ENCODE data around the gene LCNL1. TPM values are rescaled to one million over a fixed set of nuclear protein-coding genes. Genes with fewer than 3 reads are reported as not detected.

LCNL1 gene
- total and polyA plus RNA-seq, 10 of the 15 experiments (the other 5 are each of a cell fraction or from before 2014, with no cell fraction given) = not detected

DNA sequence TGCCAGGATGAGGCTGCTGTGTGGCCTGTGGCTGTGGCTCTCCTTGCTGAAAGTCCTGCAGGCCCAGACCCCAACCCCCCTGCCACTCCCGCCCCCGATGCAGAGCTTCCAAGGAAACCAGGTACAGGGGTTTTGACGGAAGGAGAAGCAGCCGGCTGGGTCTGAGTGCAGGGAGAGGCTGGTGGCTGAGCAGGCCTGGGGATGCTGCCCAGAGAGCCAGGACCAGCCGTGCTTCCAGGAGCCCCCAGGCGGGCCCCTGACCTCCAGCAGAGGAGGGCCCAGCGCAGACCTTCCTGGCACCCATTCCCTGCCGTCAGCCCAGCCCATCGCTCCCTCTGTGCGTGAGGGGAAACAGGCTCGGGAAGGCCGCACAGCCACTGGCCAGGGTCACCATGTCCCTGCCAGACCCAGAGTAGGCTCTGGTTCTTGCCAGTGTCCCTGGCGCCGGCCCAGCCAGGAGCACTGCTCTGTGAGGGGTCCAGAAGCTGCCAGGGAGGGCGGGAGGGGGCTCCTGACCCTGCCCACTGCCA is 30.4 kb upstream of the LCNL1 start:
- CTCF ChIA-PET = interaction anchor here (1.0 kb wide), 1 partner anchor 82 kb away, joined by 4 read pairs; no protein-coding TSS in a partner anchor
- no TSS peak for BruUV-seq (replicated peaks)
- intact Hi-C loops (cut with micrococcal nuclease; ENCODE audit: unreplicated experiment) = no loop called here
- TF ChIP-seq CHD2 (IDR thresholded peaks at IDR 0.05; ENCODE audit: borderline replicate concordance, low read depth, low read length) (no peak), SUPT20H (IDR thresholded peaks at IDR 0.05; ENCODE audit: borderline replicate concordance, control insufficient read depth, low read depth, low read length) (no peak), MXI1 (IDR thresholded peaks at IDR 0.05; ENCODE audit: low read depth, low read length) (no peak), HDGF (IDR thresholded peaks at IDR 0.05) (no peak), SRF (IDR thresholded peaks at IDR 0.05; ENCODE audit: low read depth in 2 of 2, low read length in 2 of 2) (no peak), CREM (IDR thresholded peaks at IDR 0.05; ENCODE audit: low read depth) (no peak), PML (IDR thresholded peaks at IDR 0.05; ENCODE audit: low read length) (no peak)
- TF ChIP-seq, protein P1, sequence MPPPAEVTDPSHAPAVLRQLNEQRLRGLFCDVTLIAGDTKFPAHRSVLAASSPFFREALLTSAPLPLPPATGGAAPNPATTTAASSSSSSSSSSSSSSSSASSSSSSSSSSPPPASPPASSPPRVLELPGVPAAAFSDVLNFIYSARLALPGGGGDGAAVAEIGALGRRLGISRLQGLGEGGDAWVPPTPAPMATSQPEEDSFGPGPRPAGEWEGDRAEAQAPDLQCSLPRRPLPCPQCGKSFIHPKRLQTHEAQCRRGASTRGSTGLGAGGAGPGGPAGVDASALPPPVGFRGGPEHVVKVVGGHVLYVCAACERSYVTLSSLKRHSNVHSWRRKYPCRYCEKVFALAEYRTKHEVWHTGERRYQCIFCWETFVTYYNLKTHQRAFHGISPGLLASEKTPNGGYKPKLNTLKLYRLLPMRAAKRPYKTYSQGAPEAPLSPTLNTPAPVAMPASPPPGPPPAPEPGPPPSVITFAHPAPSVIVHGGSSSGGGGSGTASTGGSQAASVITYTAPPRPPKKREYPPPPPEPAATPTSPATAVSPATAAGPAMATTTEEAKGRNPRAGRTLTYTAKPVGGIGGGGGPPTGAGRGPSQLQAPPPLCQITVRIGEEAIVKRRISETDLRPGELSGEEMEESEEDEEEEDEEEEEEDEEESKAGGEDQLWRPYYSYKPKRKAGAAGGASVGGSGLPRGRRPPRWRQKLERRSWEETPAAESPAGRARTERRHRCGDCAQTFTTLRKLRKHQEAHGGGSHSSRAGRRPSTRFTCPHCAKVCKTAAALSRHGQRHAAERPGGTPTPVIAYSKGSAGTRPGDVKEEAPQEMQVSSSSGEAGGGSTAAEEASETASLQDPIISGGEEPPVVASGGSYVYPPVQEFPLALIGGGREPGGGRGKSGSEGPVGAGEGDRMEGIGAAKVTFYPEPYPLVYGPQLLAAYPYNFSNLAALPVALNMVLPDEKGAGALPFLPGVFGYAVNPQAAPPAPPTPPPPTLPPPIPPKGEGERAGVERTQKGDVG (CRISPR knock-in tag; IDR thresholded peaks at IDR 0.05) = no peak
- TF ChIP-seq, protein P2, sequence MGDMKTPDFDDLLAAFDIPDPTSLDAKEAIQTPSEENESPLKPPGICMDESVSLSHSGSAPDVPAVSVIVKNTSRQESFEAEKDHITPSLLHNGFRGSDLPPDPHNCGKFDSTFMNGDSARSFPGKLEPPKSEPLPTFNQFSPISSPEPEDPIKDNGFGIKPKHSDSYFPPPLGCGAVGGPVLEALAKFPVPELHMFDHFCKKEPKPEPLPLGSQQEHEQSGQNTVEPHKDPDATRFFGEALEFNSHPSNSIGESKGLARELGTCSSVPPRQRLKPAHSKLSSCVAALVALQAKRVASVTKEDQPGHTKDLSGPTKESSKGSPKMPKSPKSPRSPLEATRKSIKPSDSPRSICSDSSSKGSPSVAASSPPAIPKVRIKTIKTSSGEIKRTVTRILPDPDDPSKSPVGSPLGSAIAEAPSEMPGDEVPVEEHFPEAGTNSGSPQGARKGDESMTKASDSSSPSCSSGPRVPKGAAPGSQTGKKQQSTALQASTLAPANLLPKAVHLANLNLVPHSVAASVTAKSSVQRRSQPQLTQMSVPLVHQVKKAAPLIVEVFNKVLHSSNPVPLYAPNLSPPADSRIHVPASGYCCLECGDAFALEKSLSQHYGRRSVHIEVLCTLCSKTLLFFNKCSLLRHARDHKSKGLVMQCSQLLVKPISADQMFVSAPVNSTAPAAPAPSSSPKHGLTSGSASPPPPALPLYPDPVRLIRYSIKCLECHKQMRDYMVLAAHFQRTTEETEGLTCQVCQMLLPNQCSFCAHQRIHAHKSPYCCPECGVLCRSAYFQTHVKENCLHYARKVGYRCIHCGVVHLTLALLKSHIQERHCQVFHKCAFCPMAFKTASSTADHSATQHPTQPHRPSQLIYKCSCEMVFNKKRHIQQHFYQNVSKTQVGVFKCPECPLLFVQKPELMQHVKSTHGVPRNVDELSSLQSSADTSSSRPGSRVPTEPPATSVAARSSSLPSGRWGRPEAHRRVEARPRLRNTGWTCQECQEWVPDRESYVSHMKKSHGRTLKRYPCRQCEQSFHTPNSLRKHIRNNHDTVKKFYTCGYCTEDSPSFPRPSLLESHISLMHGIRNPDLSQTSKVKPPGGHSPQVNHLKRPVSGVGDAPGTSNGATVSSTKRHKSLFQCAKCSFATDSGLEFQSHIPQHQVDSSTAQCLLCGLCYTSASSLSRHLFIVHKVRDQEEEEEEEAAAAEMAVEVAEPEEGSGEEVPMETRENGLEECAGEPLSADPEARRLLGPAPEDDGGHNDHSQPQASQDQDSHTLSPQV (IDR thresholded peaks at IDR 0.05) = no peak
- TF ChIP-seq, protein P3, sequence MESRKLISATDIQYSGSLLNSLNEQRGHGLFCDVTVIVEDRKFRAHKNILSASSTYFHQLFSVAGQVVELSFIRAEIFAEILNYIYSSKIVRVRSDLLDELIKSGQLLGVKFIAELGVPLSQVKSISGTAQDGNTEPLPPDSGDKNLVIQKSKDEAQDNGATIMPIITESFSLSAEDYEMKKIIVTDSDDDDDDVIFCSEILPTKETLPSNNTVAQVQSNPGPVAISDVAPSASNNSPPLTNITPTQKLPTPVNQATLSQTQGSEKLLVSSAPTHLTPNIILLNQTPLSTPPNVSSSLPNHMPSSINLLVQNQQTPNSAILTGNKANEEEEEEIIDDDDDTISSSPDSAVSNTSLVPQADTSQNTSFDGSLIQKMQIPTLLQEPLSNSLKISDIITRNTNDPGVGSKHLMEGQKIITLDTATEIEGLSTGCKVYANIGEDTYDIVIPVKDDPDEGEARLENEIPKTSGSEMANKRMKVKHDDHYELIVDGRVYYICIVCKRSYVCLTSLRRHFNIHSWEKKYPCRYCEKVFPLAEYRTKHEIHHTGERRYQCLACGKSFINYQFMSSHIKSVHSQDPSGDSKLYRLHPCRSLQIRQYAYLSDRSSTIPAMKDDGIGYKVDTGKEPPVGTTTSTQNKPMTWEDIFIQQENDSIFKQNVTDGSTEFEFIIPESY (IDR thresholded peaks at IDR 0.05) = no peak

More for the DNA sequence above, 30.4 kb upstream of the LCNL1 start:
- H3K9ac ChIP-seq (ENCODE audit: control insufficient read depth, insufficient read depth, low read length) = no peak overlapping the region
- in situ Hi-C loops (cut with MboI) = no loop called here
- no peaks in the 10 kb centered on the region for H4K20me1 ChIP-seq (ENCODE audit: control insufficient read depth, insufficient read depth)
- ChIA-PET RAD21 (ENCODE audit: unreplicated experiment) (interaction anchor here (0.6 kb wide), 1 partner anchor 267 kb away, joined by 3 read pairs; no protein-coding TSS in a partner anchor), SMC1A (ENCODE audit: uncharacterized antibody, unreplicated experiment) (interaction anchor here (0.6 kb wide), 1 partner anchor 13 kb away, joined by 3 read pairs; no protein-coding TSS in a partner anchor), POLR2A (interaction anchor here (0.6 kb wide), 1 partner anchor 270 kb away, joined by 3 read pairs; no protein-coding TSS in a partner anchor)
- H3K4me1 ChIP-seq (ENCODE audit: control insufficient read depth, insufficient read depth, low read length) = peaks cover 6% of the 10 kb centered on the region; the same call in 1 of the 2 replicates
- FAIRE-seq (no peak), DNase-seq (ENCODE audit: low read depth, low spot score) (no peak), ATAC-seq (no peak)
- H3K27me3 ChIP-seq (replicated peaks in 1 of 2; ENCODE audit: control insufficient read depth in 2 of 2, insufficient read depth in 2 of 2, low read length in 1 of 2) = no peaks in the 10 kb centered on the region
- H3K36me3 ChIP-seq (ENCODE audit: control insufficient read depth in 2 of 2, insufficient read depth in 2 of 2, low read length in 1 of 2) = no peaks in the 10 kb centered on the region
- 64% methylated on average over 13 of the region's 15 CpGs for WGBS (ENCODE audit: insufficient coverage, insufficient replicate concordance, low lambda C conversion rate, missing lambda C conversion rate)
- H3K4me2 ChIP-seq (ENCODE audit: control insufficient read depth, insufficient read depth) = no peak overlapping the region
- H2AFZ ChIP-seq (ENCODE audit: control insufficient read depth, low read depth, low read length) = no peak overlapping the region
- H3K9me3 ChIP-seq (replicated peaks; ENCODE audit: control insufficient read depth, insufficient read depth, low read length) = no peaks in the 10 kb centered on the region
- H3K27ac ChIP-seq (ENCODE audit: control insufficient read depth, insufficient read depth) = no peak overlapping the region
- no peak overlapping the region for H3K4me3 ChIP-seq
- H3K79me2 ChIP-seq (ENCODE audit: control insufficient read depth, insufficient read depth, low read length) = no peaks in the 10 kb centered on the region
